ENCODE data around the gene PIM1.

GRCh38 chr6:37131960-37132253, 38.0 kb upstream of the PIM1 start:
- TF ChIP-seq CTCF (IDR thresholded peaks at IDR 0.05): no peak
- TF ChIP-seq POLR2A (IDR thresholded peaks at IDR 0.05): no peak

Measured in body of pancreas (tissue), 4 donors.